H1 (cell line): ENCODE data around the gene PPP1R14B. TPM values are rescaled to one million over a fixed set of nuclear protein-coding genes. Genes with fewer than 3 reads are reported as not detected.

Experiments
- JUND ChIP-seq: IDR thresholded peaks from 2 replicates; pipeline ENCODE4 v1.6.1; 2011; ENCODE audit warnings: mild to moderate bottlenecking, improper control_type of control experiment, low read length
- KDM4A ChIP-seq: IDR thresholded peaks from one replicate; pipeline ENCODE4 v1.7.1; 2012; ENCODE audit warnings: low read depth, mild to moderate bottlenecking, moderate library complexity, low read length, inconsistent platforms; ENCODE audit not compliant: severe bottlenecking
- SIN3A ChIP-seq, 2 experiments: IDR thresholded peaks in 1 of 2; conservative IDR thresholded peaks in 1 of 2; 2 replicates each; pipeline ENCODE4 v1.6.1; 2011 to 2012; ENCODE audit warnings: low read length in 2 of 2, improper control_type of control experiment in 1 of 2, low read depth in 1 of 2, mild to moderate bottlenecking in 1 of 2
- ZNF274 ChIP-seq: IDR thresholded peaks from 2 replicates; pipeline ENCODE4 v1.7.0; 2012; ENCODE audit warnings: low read length, borderline replicate concordance; ENCODE audit errors: extremely low read depth
- polyA plus RNA-seq, 7 experiments: library from polyadenylated mRNA; depleted of rRNA in 3 of 7; stranded (reverse) in 5 of 7; unstranded in 2 of 7; fragments of >200 nt in 5 of 7; fragments of 200-250 nt in 2 of 7; gene quantifications; 1 replicate in 5 of 7; 2 replicates in 1 of 7; 4 replicates in 1 of 7; pipeline versions ENCODE4 v1.2.1 to v1.2.3, GENCODE V29; 2011 to 2013; ENCODE audit warnings: missing spikeins in 2 of 7, mixed read lengths in 2 of 7
- total RNA-seq: library from RNA; stranded (reverse); fragmentation: NEBNext Ultra II Directional; extraction: Animal tissue kit (Norgen Biotek cat#: 25700); gene quantifications from 2 replicates; pipeline ENCODE4 v1.2.1, GENCODE V29; 2021

The PPP1R14B gene
- total and polyA plus RNA-seq, 2 of the 8 experiments (the other 6 are each of a cell fraction or from before 2014, with no cell fraction given), result 265 to 419 TPM

GRCh38 chr11:64261556-64262080 lies 14.9 kb upstream of the PPP1R14B start (continued):
- TF ChIP-seq ZNF274 (no peak), JUND (no peak), KDM4A (no peak), SIN3A (conservative IDR thresholded peaks at IDR 0.05 in 1 of 2, IDR thresholded peaks at IDR 0.05 in 1 of 2; ENCODE audit: low read depth in 1 of 2, low read length in 2 of 2) (no peak)
